OCI-LY3 (cell line): Measurements from ENCODE around the gene AMFR.

ENCODE experiments used
- H2AFZ ChIP-seq: fragments of 200-600, 300-600 bp; shearing (Covaris generic); 2 replicates; pipeline ENCODE4 v1.6.0; 2014; ENCODE audit warnings: antibody characterized with exemption, low read depth, low read length
- H3K27ac ChIP-seq: fragments of 200-600, 300-600 bp; sonication (generic); 2 replicates; pipeline ENCODE4 v1.5.1; 2014; ENCODE audit warnings: mild to moderate bottlenecking, low read length, moderate library complexity, mixed read lengths
- H3K27me3 ChIP-seq: fragments of 200-600, 300-600 bp; sonication (generic); 2 replicates; pipeline ENCODE4 v1.6.1; 2014; ENCODE audit warnings: low read depth, low read length, mixed read lengths
- H3K36me3 ChIP-seq: fragments of 200-600, 300-600 bp; sonication (generic); replicated peaks from 2 replicates; pipeline ENCODE3; 2014; ENCODE audit warnings: low read depth, low read length, mixed read lengths
- H3K4me1 ChIP-seq: fragments of 300-600, 200-600 bp; sonication (generic); 2 replicates; pipeline ENCODE4 v1.6.1; 2014; ENCODE audit warnings: low read length, mixed read lengths
- H3K4me2 ChIP-seq: fragments of 200-600, 300-600 bp; sonication (generic); 2 replicates; pipeline ENCODE4 v1.6.1; 2014; ENCODE audit warnings: low read length, mixed read lengths
- H3K4me3 ChIP-seq: fragments of 300-600, 200-600 bp; sonication (generic); 2 replicates; pipeline ENCODE4 v1.5.1; 2014; ENCODE audit warnings: antibody characterized with exemption, mild to moderate bottlenecking, low read length, moderate library complexity
- H3K79me2 ChIP-seq: fragments of 300-600, 200-600 bp; shearing (Covaris generic); 2 replicates; pipeline ENCODE4 v1.6.1; 2014; ENCODE audit warnings: mild to moderate bottlenecking, low read length, mixed read lengths
- H3K9ac ChIP-seq: fragments of 300-600, 200-600 bp; shearing (Covaris generic); 2 replicates; pipeline ENCODE4 v1.6.0; 2014; ENCODE audit warnings: mild to moderate bottlenecking, low read length, moderate library complexity
- H3K9me3 ChIP-seq: fragments of 200-600, 300-600 bp; shearing (Covaris generic); 2 replicates; pipeline ENCODE4 v1.6.1; 2014; ENCODE audit warnings: low read length, mixed read lengths; ENCODE audit not compliant: insufficient read depth
- H4K20me1 ChIP-seq: fragments of 200-600, 300-600 bp; sonication (generic); 2 replicates; pipeline ENCODE4 v1.6.1; 2016; ENCODE audit warnings: low read length, mixed read lengths; ENCODE audit not compliant: insufficient read depth
- EZH2phosphoT487 ChIP-seq: fragments of 200-600 bp; shearing (Covaris generic); IDR thresholded peaks from 2 replicates; pipeline ENCODE4 v1.6.1; 2018; ENCODE audit warnings: antibody characterized with exemption, mixed run types, low read depth
- TF ChIP-seq, protein P1 (sequence below): fragments of 200-600, 300-600 bp; sonication (generic); IDR thresholded peaks from 2 replicates; pipeline ENCODE4 v1.5.1; 2014; ENCODE audit warnings: antibody characterized with exemption, low read length, low read depth

AMFR gene

DNA sequence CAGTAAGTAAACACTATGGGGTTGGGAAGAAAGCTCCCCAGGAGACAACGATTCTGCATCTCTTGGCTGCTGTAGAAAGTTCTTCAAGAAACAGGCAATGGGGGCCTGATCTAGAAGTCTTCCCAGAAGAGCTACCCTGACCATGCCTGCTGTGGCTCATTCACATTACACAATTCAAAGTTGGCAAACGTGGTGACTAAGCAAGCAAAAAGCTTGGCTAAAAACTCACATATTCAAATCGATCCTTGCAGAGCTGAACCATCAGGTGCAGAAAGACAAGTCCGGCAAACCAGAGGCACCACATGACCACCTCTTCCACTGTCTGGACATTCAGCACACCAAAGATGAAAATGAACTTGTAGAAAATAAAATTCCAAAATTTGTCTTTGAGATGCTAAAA lies 16.1 kb downstream of the AMFR start:
- Histone ChIP-seq H4K20me1 (peaks cover 34% of the 10 kb centered on the region), H3K79me2 (peaks cover 41% of the 10 kb centered on the region), H3K27ac (no peak overlapping the region), H2AFZ (no peak overlapping the region), H3K4me1 (no peaks in the 10 kb centered on the region), H3K9me3 (no peaks in the 10 kb centered on the region), H3K4me3 (no peak overlapping the region), H3K36me3 (peaks cover 51% of the 10 kb centered on the region), H3K4me2 (no peak overlapping the region), H3K27me3 (no peaks in the 10 kb centered on the region), H3K9ac (no peak overlapping the region)
- no peak for TF ChIP-seq EZH2phosphoT487
- TF ChIP-seq, protein P1, sequence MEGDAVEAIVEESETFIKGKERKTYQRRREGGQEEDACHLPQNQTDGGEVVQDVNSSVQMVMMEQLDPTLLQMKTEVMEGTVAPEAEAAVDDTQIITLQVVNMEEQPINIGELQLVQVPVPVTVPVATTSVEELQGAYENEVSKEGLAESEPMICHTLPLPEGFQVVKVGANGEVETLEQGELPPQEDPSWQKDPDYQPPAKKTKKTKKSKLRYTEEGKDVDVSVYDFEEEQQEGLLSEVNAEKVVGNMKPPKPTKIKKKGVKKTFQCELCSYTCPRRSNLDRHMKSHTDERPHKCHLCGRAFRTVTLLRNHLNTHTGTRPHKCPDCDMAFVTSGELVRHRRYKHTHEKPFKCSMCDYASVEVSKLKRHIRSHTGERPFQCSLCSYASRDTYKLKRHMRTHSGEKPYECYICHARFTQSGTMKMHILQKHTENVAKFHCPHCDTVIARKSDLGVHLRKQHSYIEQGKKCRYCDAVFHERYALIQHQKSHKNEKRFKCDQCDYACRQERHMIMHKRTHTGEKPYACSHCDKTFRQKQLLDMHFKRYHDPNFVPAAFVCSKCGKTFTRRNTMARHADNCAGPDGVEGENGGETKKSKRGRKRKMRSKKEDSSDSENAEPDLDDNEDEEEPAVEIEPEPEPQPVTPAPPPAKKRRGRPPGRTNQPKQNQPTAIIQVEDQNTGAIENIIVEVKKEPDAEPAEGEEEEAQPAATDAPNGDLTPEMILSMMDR: no peak

DNA sequence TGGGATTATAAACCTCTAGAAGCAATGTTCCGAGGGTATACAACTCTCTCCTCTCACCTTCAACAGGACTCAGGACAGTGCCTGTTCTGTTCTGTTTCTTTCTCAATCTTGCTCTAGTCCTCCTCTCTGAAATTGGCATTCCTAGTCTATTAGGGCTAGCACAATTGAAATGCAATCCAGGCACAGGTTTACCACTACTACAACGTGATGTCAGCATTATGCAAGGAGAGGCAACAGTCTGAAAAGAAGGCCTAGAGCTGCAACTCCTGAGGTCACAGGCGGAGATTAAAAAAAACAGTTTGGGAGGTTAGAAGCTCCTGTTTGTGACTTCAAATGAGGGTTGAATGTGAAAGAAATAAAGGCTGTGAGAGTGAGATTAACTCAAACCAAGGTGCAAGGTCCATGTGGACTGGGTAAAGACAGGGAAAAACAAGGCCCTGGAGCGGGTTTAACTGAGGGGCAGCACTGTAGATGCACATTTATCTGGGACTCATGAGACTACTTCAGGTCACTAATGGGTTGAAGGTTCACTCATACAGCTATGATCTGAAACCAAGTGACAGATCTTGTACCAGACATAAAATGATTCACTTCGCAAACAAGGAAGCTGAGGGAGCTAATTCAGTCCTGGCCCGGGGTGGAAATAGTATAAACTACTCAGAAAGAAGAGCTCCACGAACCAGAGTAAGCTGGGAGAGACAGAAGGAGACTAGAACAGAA lies 16.8 kb downstream of the AMFR start:
- TF ChIP-seq, protein P1: no peak
- no peak for TF ChIP-seq EZH2phosphoT487
- H3K79me2 ChIP-seq: peaks cover 34% of the 10 kb centered on the region
- H4K20me1 ChIP-seq: peaks cover 27% of the 10 kb centered on the region
- no peaks in the 10 kb centered on the region for H3K9me3 ChIP-seq
- H3K27me3 ChIP-seq: no peaks in the 10 kb centered on the region
- H3K4me1 ChIP-seq: no peaks in the 10 kb centered on the region
- no peak overlapping the region for H2AFZ ChIP-seq
- no peak overlapping the region for H3K9ac ChIP-seq
- H3K27ac ChIP-seq: no peak overlapping the region
- no peak overlapping the region for H3K4me2 ChIP-seq
- H3K4me3 ChIP-seq: no peak overlapping the region
- peaks cover 53% of the 10 kb centered on the region for H3K36me3 ChIP-seq

DNA sequence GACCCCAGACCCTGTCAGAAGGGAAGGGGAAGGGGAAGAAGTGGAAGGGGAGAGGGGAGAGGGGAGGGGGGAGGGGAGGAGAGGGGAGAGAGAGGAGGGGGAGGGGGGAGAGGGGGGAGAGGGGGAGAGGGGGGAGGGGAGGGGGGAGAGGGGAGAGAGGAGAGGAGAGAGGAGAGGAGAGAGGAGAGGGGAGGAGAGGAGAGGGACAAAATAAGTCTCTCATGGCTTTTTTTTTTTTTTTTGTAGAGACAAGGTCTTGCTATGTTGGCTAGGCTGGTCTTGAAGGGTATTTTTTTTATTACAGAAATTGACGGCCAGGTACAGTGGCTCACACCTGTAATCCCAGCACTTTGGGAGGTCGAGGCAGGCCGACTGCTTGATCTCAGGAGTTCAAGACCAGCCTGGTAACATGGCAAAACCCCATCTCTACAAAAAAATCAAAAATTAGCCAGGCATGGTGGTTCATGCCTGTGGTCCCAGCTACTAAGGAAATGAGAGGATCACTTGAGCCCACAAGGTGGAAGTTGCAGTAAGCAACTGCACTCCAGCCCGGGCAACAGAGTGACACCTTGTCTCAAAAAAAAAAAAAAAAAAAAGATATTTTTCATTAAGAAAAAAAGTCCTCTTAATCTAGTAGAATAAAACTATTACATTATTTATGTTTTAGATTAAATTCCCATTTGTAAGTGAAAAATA lies 19.2 kb downstream of the AMFR start:
- Histone ChIP-seq H3K27ac (no peak overlapping the region), H3K4me1 (no peaks in the 10 kb centered on the region), H2AFZ (no peak overlapping the region), H3K36me3 (peaks cover 51% of the 10 kb centered on the region), H3K27me3 (no peaks in the 10 kb centered on the region), H3K9me3 (no peaks in the 10 kb centered on the region), H3K9ac (no peak overlapping the region), H4K20me1 (peaks cover 13% of the 10 kb centered on the region; the same call in 1 of the 2 replicates), H3K4me3 (no peak overlapping the region), H3K4me2 (no peak overlapping the region), H3K79me2 (peaks cover 12% of the 10 kb centered on the region)
- TF ChIP-seq EZH2phosphoT487: no peak
- TF ChIP-seq, protein P1: no peak

DNA sequence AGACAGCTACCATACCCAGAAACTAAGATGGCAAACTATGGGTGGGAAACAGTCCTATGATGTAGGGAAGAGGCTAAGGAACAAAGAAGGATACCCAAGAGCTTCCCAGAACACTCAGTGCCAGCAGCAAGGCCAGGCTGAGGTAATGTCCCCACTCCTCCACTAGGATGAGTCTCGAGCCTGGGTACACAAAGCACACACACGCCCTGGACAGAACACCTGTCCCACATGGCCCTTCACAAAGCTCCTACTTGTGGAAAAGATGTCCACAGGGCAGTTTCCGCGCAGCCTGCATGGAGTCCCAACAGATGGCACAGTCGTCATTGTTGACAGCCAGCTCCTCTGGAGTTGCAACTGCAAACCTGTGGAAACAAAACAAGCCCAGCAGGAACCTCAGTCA lies 23.9 kb downstream of the AMFR start:
- H4K20me1 ChIP-seq: no peaks in the 10 kb centered on the region; the same call in 1 of the 2 replicates
- no peak overlapping the region for H3K4me3 ChIP-seq
- H3K4me2 ChIP-seq: no peak overlapping the region
- no peaks in the 10 kb centered on the region for H3K27me3 ChIP-seq
- no peak overlapping the region for H3K9ac ChIP-seq
- peaks cover 33% of the 10 kb centered on the region for H3K36me3 ChIP-seq
- no peaks in the 10 kb centered on the region for H3K79me2 ChIP-seq
- no peak overlapping the region for H2AFZ ChIP-seq
- no peaks in the 10 kb centered on the region for H3K9me3 ChIP-seq
- H3K4me1 ChIP-seq: no peaks in the 10 kb centered on the region
- H3K27ac ChIP-seq: no peak overlapping the region
- no peak for TF ChIP-seq EZH2phosphoT487
- TF ChIP-seq, protein P1: peak; percentile 23
